Lower lobe of right lung (tissue), 2 donors: Measurements from ENCODE around the gene CHRDL1. TPM values are rescaled to one million over a fixed set of nuclear protein-coding genes. Genes with fewer than 3 reads are reported as not detected.

ENCODE experiments used
- ATAC-seq, 2 donors: fragments of 200-7000 bp; cut with Tn5 transposase; one replicate each; pipeline ENCODE4 v1.9.1; 2020 to 2022; ENCODE audit warnings: mild to moderate bottlenecking in 2 of 2, moderate library complexity in 2 of 2
- DNase-seq: peaks from one replicate; pipeline ENCODE4 v3.0.0-alpha.2; 2020
- H3K27ac ChIP-seq: fragments of 200-600 bp; one replicate; pipeline ENCODE4 v1.8.0; 2022
- H3K27me3 ChIP-seq: fragments of 200-600 bp; one replicate; pipeline ENCODE4 v1.8.0; 2022; ENCODE audit warnings: low read depth
- H3K36me3 ChIP-seq: fragments of 200-600 bp; one replicate; pipeline ENCODE4 v1.8.0; 2022; ENCODE audit warnings: mild to moderate bottlenecking
- H3K4me1 ChIP-seq: fragments of 200-600 bp; one replicate; pipeline ENCODE4 v1.8.0; 2022
- H3K4me3 ChIP-seq: fragments of 200-600 bp; one replicate; pipeline ENCODE4 v1.8.0; 2022; ENCODE audit warnings: mild to moderate bottlenecking
- H3K9me3 ChIP-seq: fragments of 200-600 bp; one replicate; pipeline ENCODE4 v1.8.0; 2022
- CTCF ChIP-seq: fragments of 200-600 bp; IDR thresholded peaks from one replicate; pipeline ENCODE4 v1.8.0; 2022; ENCODE audit warnings: antibody characterized with exemption, mild to moderate bottlenecking
- intact Hi-C: fragments of 100-400 bp; cut with DNase I; formaldehyde crosslinking; loops from one replicate; pipeline ENCODE4 v1.11.0; 2022
- total RNA-seq: library from RNA; stranded (reverse); fragmentation: NEBNext Ultra II Directional; extraction: Animal tissue kit (Norgen Biotek cat#: 25700); gene quantifications from one replicate; pipeline ENCODE4 v1.2.1, GENCODE V29; 2021
- donor health status: DM: no; HTN: yes; CAD: no; lungs with severe emphysema.

CHRDL1 gene
- total RNA-seq, 1 donor from 2014 or later, result 60.6 TPM

GRCh38 chrX:110794601-110795000, 1.0 kb downstream of the CHRDL1 start:
- ATAC-seq (no peak), DNase-seq (no peak)
- peak overlapping the region; percentile 42 for H3K4me3 ChIP-seq
- no peak overlapping the region for H3K27ac ChIP-seq
- H3K4me1 ChIP-seq, result no peaks in the 10 kb centered on the region
- intact Hi-C loops, result no loop called here
- no peak for TF ChIP-seq CTCF
- no peaks in the 10 kb centered on the region for H3K27me3 ChIP-seq
- H3K9me3 ChIP-seq, result no peaks in the 10 kb centered on the region
- H3K36me3 ChIP-seq, result no peaks in the 10 kb centered on the region

- Histone ChIP-seq H3K27me3 (no peaks in the 10 kb centered on the region), H3K9me3 (no peaks in the 10 kb centered on the region), H3K36me3 (no peaks in the 10 kb centered on the region), H3K4me1 (no peaks in the 10 kb centered on the region), H3K27ac (no peak overlapping the region), H3K4me3 (no peak overlapping the region)
- ATAC-seq (no peak), DNase-seq (no peak)
- intact Hi-C loops, result no loop called here
- no peak for TF ChIP-seq CTCF
These were observed 4.5 kb downstream of the CHRDL1 start for GRCh38 chrX:110791071-110791470.

- intact Hi-C loops, result no loop called here
- no peak overlapping the region for H3K27ac ChIP-seq
- no peak for ATAC-seq
- H3K4me1 ChIP-seq, result no peaks in the 10 kb centered on the region
- no peak overlapping the region for H3K4me3 ChIP-seq
- H3K27me3 ChIP-seq, result no peaks in the 10 kb centered on the region
- H3K36me3 ChIP-seq, result no peaks in the 10 kb centered on the region
- no peak for DNase-seq
- no peak for TF ChIP-seq CTCF
- no peaks in the 10 kb centered on the region for H3K9me3 ChIP-seq
These were observed 9.1 kb downstream of the CHRDL1 start for GRCh38 chrX:110786486-110786885.

- TF ChIP-seq CTCF, result no peak
- intact Hi-C loops, result no loop called here
- no peaks in the 10 kb centered on the region for H3K36me3 ChIP-seq
- no peaks in the 10 kb centered on the region for H3K27me3 ChIP-seq
- H3K9me3 ChIP-seq, result no peaks in the 10 kb centered on the region
- no peak overlapping the region for H3K27ac ChIP-seq
- ATAC-seq, result no peak
- H3K4me1 ChIP-seq, result no peaks in the 10 kb centered on the region
- H3K4me3 ChIP-seq, result no peak overlapping the region
- DNase-seq, result no peak
These were observed 35.8 kb downstream of the CHRDL1 start for GRCh38 chrX:110759785-110760184.

- intact Hi-C loops, result no loop called here
- TF ChIP-seq CTCF, result no peak
- Histone ChIP-seq H3K4me1 (no peaks in the 10 kb centered on the region), H3K9me3 (no peaks in the 10 kb centered on the region), H3K27me3 (no peaks in the 10 kb centered on the region), H3K36me3 (no peaks in the 10 kb centered on the region), H3K27ac (no peak overlapping the region), H3K4me3 (no peak overlapping the region)
- no peak for ATAC-seq
- no peak for DNase-seq
These were observed 36.7 kb downstream of the CHRDL1 start for GRCh38 chrX:110758781-110759422.
